HepG2 (cell line): ENCODE data around the gene STRIP1. TPM values are rescaled to one million over a fixed set of nuclear protein-coding genes. Genes with fewer than 3 reads are reported as not detected.
A peak's percentile ranks its signal among the peaks of the same experiment; 100 is the strongest.

ENCODE experiments used
- DNMT1 ChIP-seq: sonication (generic); formaldehyde crosslinking; IDR thresholded peaks from 2 replicates; pipeline ENCODE4 v1.5.1; 2020; ENCODE audit warnings: mild to moderate bottlenecking, missing genetic modification reagents
- ELF3 ChIP-seq: IDR thresholded peaks from 2 replicates; pipeline ENCODE4 v1.6.1; 2016; ENCODE audit warnings: missing genetic modification reagents, missing compliant biosample characterization
- GATAD1 ChIP-seq: IDR thresholded peaks from 2 replicates; pipeline ENCODE4 v1.6.1; 2016; ENCODE audit warnings: missing genetic modification reagents, missing compliant biosample characterization
- GMEB2 ChIP-seq: IDR thresholded peaks from 2 replicates; pipeline ENCODE4 v1.6.1; 2016; ENCODE audit warnings: missing biosample characterization, missing genetic modification reagents, low read depth
- PLRG1 ChIP-seq: fragments of 450-650 bp; conservative IDR thresholded peaks from 2 replicates; pipeline ENCODE4 v1.6.1; 2016
- RFX3 ChIP-seq: IDR thresholded peaks from 2 replicates; pipeline ENCODE4 v1.6.1; 2016; ENCODE audit warnings: missing biosample characterization, missing genetic modification reagents
- RFX5 ChIP-seq: IDR thresholded peaks from 2 replicates; pipeline ENCODE4 v1.6.1; 2011; ENCODE audit warnings: low read depth, low read length, improper control_type of control experiment
- TERF1 ChIP-seq: sonication (generic); formaldehyde crosslinking; IDR thresholded peaks from 2 replicates; pipeline ENCODE4 v1.8.0; 2022; ENCODE audit warnings: mild to moderate bottlenecking, missing genetic modification reagents, moderate library complexity
- TOPORS ChIP-seq: sonication (generic); formaldehyde crosslinking; IDR thresholded peaks from 2 replicates; pipeline ENCODE4 v1.8.0; 2023; ENCODE audit warnings: mild to moderate bottlenecking, missing genetic modification reagents
- ZBTB4 ChIP-seq: sonication (generic); formaldehyde crosslinking; IDR thresholded peaks from 2 replicates; pipeline ENCODE4 v1.4.0; 2020; ENCODE audit warnings: missing genetic modification reagents, mild to moderate bottlenecking, borderline replicate concordance
- ZBTB49 ChIP-seq: sonication (generic); formaldehyde crosslinking; IDR thresholded peaks from 2 replicates; pipeline ENCODE4 v1.4.0; 2020; ENCODE audit warnings: missing genetic modification reagents, borderline replicate concordance
- ZNF18 ChIP-seq: sonication (generic); formaldehyde crosslinking; IDR thresholded peaks from 2 replicates; pipeline ENCODE4 v1.8.0; 2022; ENCODE audit warnings: mild to moderate bottlenecking, missing genetic modification reagents; ENCODE audit not compliant: insufficient replicate concordance
- ZNF281 ChIP-seq: sonication (generic); formaldehyde crosslinking; IDR thresholded peaks from 2 replicates; pipeline ENCODE4 v1.4.0; 2020; ENCODE audit warnings: missing genetic modification reagents, borderline replicate concordance
- ZNF570 ChIP-seq: sonication (generic); formaldehyde crosslinking; IDR thresholded peaks from 2 replicates; pipeline ENCODE4 v1.4.0; 2020; ENCODE audit warnings: mild to moderate bottlenecking, missing genetic modification reagents, borderline replicate concordance
- ZNF777 ChIP-seq: sonication (generic); formaldehyde crosslinking; IDR thresholded peaks from 2 replicates; pipeline ENCODE4 v1.4.0; 2020; ENCODE audit warnings: missing genetic modification reagents
- polyA plus RNA-seq, 8 experiments: library from polyadenylated mRNA; depleted of rRNA in 3 of 8; stranded (reverse) in 7 of 8; unstranded in 1 of 8; fragments of >200 nt; fragmentation: Illumina TruSeq in 4 of 8; extraction: Trizol in 4 of 8; gene quantifications; 2 replicates each; pipeline versions ENCODE4 v1.2.1 to v1.2.3, GENCODE V29; 2011 to 2016; ENCODE audit warnings: low read depth in 4 of 8, missing spikeins in 1 of 8, mixed read lengths in 1 of 8; ENCODE audit not compliant: insufficient read depth in 1 of 8
- total RNA-seq, 5 experiments: library from RNA; depleted of rRNA; stranded (reverse); fragments of >200 nt; fragmentation: Illumina TruSeq; extraction: Trizol; gene quantifications; 2 replicates each; pipeline ENCODE4 v1.2.3, GENCODE V29; 2016; ENCODE audit warnings: low read depth in 1 of 5

The STRIP1 gene
- total and polyA plus RNA-seq, 2 of the 13 experiments (the other 11 are each of a cell fraction or from before 2014, with no cell fraction given): 20.9 to 27.9 TPM

GRCh38 chr1:110034451-110035235 lies at the start of gene STRIP1 (continued):
- TF ChIP-seq ZNF281 (no peak), TERF1 (CRISPR knock-in tag) (no peak), ZNF18 (CRISPR knock-in tag) (no peak), GATAD1 (peak; percentile 68), RFX3 (no peak), RFX5 (no peak), ZNF777 (CRISPR knock-in tag) (no peak), ELF3 (CRISPR knock-in tag) (peak; percentile 92), PLRG1 (no peak), ZBTB4 (CRISPR knock-in tag) (no peak), DNMT1 (0 out of 2 replicates have a peak, but pooled peaks have one; percentile 82), TOPORS (CRISPR knock-in tag) (peak; percentile 5; the same call in 1 of the 2 replicates), ZNF570 (no peak), GMEB2 (CRISPR knock-in tag) (peak; percentile 15; the same call in 1 of the 2 replicates), ZBTB49 (no peak)
